Breast epithelium (tissue), 3 donors: Measurements from ENCODE around the gene MAP2K5.

ENCODE experiments used
- POLR2A ChIP-seq: fragments of 450-650 bp; IDR thresholded peaks from one replicate; pipeline ENCODE4 v1.6.1; 2016; ENCODE audit warnings: antibody characterized with exemption, mild to moderate bottlenecking, moderate library complexity
- POLR2AphosphoS5 ChIP-seq, 3 donors: sonication (generic); formaldehyde crosslinking; IDR thresholded peaks; one replicate each; pipeline ENCODE4 v1.6.1; 2017; ENCODE audit warnings: antibody characterized with exemption in 3 of 3
- TF ChIP-seq, protein P1 (sequence below), 3 donors: fragments of 450-650 bp; IDR thresholded peaks; one replicate each; pipeline ENCODE4 v1.5.1; 2016 to 2017; ENCODE audit warnings: antibody characterized with exemption in 3 of 3, mild to moderate bottlenecking in 3 of 3, moderate library complexity in 3 of 3

DNA sequence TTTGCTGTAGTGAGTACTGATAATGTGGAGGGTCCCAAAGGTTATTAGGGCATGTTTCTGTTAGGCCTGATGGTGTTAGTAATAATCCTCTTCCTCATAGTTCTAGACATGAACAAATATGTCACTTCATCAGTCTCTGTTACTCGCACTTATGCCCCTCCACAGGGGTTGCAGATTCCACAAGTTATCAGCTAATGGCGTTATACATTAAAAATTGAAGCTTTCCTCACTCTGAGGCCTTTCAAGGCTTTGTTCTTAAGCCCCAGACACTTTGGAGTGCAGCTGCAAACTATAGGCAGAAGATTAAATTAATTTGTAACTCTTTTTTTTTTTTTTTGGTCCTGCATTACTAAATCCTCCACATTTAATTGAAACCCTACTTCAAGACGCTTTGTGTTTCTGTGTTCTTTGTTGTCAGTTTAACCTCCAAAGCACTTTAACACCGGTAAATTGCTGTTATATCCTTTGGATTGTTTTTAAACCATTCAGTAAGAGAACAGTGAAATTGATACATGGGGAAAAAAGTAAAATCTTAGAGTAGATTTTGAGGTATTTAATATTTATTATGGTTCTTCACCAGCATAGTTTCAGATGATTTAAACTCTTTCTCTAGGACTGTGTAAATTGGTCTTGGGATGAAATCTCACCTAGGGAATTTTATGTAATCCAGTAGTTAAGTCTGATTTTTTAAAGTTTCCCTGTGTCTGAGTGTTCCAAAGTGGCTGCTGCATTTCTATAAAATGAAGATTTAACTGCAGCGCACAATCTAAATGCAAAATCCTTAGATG is 179.7 kb downstream of the MAP2K5 start:
- TF ChIP-seq, protein P1, sequence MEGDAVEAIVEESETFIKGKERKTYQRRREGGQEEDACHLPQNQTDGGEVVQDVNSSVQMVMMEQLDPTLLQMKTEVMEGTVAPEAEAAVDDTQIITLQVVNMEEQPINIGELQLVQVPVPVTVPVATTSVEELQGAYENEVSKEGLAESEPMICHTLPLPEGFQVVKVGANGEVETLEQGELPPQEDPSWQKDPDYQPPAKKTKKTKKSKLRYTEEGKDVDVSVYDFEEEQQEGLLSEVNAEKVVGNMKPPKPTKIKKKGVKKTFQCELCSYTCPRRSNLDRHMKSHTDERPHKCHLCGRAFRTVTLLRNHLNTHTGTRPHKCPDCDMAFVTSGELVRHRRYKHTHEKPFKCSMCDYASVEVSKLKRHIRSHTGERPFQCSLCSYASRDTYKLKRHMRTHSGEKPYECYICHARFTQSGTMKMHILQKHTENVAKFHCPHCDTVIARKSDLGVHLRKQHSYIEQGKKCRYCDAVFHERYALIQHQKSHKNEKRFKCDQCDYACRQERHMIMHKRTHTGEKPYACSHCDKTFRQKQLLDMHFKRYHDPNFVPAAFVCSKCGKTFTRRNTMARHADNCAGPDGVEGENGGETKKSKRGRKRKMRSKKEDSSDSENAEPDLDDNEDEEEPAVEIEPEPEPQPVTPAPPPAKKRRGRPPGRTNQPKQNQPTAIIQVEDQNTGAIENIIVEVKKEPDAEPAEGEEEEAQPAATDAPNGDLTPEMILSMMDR (IDR thresholded peaks at IDR 0.05), result no peak
- TF ChIP-seq POLR2A (no peak), POLR2AphosphoS5 (IDR thresholded peaks at IDR 0.05) (no peak)
